MG63 (cell line): ENCODE measurements around the gene RD3L. TPM values are rescaled to one million over a fixed set of nuclear protein-coding genes. Genes with fewer than 3 reads are reported as not detected.
"Not testable (repeated sequence)": the region's sequence is repeated elsewhere in the genome, so short reads cannot be mapped to it uniquely, and the experiment has no call there.

Experiments used
- DNase-seq: peaks from one replicate; pipeline ENCODE4 v3.0.0-alpha.2; 2020
- H3K27me3 ChIP-seq: fragments of 250-450 bp; sonication (Bioruptor Pico); 2 replicates; pipeline ENCODE4 v1.5.1; 2020; ENCODE audit warnings: mild to moderate bottlenecking, moderate library complexity
- H3K36me3 ChIP-seq: fragments of 250-450 bp; sonication (Bioruptor Pico); 2 replicates; pipeline ENCODE4 v1.5.1; 2020; ENCODE audit warnings: mild to moderate bottlenecking, moderate library complexity
- H3K4me3 ChIP-seq: fragments of 250-450 bp; sonication (Bioruptor Pico); 2 replicates; pipeline ENCODE4 v1.5.1; 2020; ENCODE audit warnings: mild to moderate bottlenecking, moderate library complexity
- H3K9me3 ChIP-seq: fragments of 250-450 bp; sonication (Bioruptor Pico); 2 replicates; pipeline ENCODE4 v1.5.1; 2020; ENCODE audit warnings: mild to moderate bottlenecking, moderate library complexity
- total RNA-seq: library from RNA; depleted of rRNA; stranded (reverse); fragments of >200 nt; shearing (Covaris generic); gene quantifications from 2 replicates; pipeline ENCODE4 v1.2.3, GENCODE V29; 2014; ENCODE audit warnings: low replicate concordance

Gene RD3L
- total RNA-seq, 1 experiment from 2014 or later = not detected

GRCh38 chr14:103932791-103933490 lies 9.4 kb downstream of the RD3L start:
- H3K36me3 ChIP-seq = no peaks in the 10 kb centered on the region
- no peaks in the 10 kb centered on the region for H3K9me3 ChIP-seq
- DNase-seq = no peak
- H3K4me3 ChIP-seq = no peak overlapping the region
- H3K27me3 ChIP-seq = no peaks in the 10 kb centered on the region

GRCh38 chr14:103931422-103931821 lies 10.9 kb downstream of the RD3L start:
- H3K36me3 ChIP-seq = no peaks in the 10 kb centered on the region
- no peak for DNase-seq
- H3K4me3 ChIP-seq = no peak overlapping the region
- no peaks in the 10 kb centered on the region for H3K9me3 ChIP-seq
- H3K27me3 ChIP-seq = no peaks in the 10 kb centered on the region

- no peak for DNase-seq
- H3K27me3 ChIP-seq = no peaks in the 10 kb centered on the region
- H3K4me3 ChIP-seq = no peak overlapping the region
- H3K9me3 ChIP-seq = no peaks in the 10 kb centered on the region
- H3K36me3 ChIP-seq = no peaks in the 10 kb centered on the region
Measured at GRCh38 chr14:103930051-103930604, 12.2 kb downstream of the RD3L start.

- no peaks in the 10 kb centered on the region for H3K27me3 ChIP-seq
Measured at GRCh38 chr14:103928011-103928890, 14.1 kb downstream of the RD3L start, which contains the start of gene TDRD9. TDRD9 (plus strand) TSS chr14:103928456; CDS start chr14:103928510, 54 bp downstream.

GRCh38 chr14:103927566-103927965 lies 14.8 kb downstream of the RD3L start:
- Histone ChIP-seq H3K9me3 (no peaks in the 10 kb centered on the region), H3K27me3 (no peaks in the 10 kb centered on the region), H3K4me3 (no peak overlapping the region), H3K36me3 (no peaks in the 10 kb centered on the region)
- DNase-seq = no peak

More at GRCh38 chr14:103928011-103928890, 14.1 kb downstream of the RD3L start, which contains the start of gene TDRD9:
- Histone ChIP-seq H3K4me3 (no peak within 1 kb of the TSS), H3K36me3 (no peaks in the 10 kb centered on the region), H3K9me3 (no peaks in the 10 kb centered on the region)
- DNase-seq = no peak

- H3K4me3 ChIP-seq = no peak overlapping the region
- no peaks in the 10 kb centered on the region for H3K9me3 ChIP-seq
- DNase-seq = no peak
- H3K27me3 ChIP-seq = no peaks in the 10 kb centered on the region
- H3K36me3 ChIP-seq = no peaks in the 10 kb centered on the region
Measured at GRCh38 chr14:103925316-103925715, 17.0 kb downstream of the RD3L start.

- no peaks in the 10 kb centered on the region for H3K36me3 ChIP-seq
Measured at GRCh38 chr14:103923863-103924262, 18.5 kb downstream of the RD3L start.

GRCh38 chr14:103921855-103922200 lies 20.5 kb downstream of the RD3L start:
- DNase-seq, H3K27me3 ChIP-seq, H3K36me3 ChIP-seq, H3K9me3 ChIP-seq: not testable (repeated sequence)
- peak overlapping the region; percentile 89 for H3K4me3 ChIP-seq

More at GRCh38 chr14:103923863-103924262, 18.5 kb downstream of the RD3L start:
- Histone ChIP-seq H3K9me3 (no peaks in the 10 kb centered on the region), H3K27me3 (no peaks in the 10 kb centered on the region), H3K4me3 (no peak overlapping the region)
- no peak for DNase-seq

GRCh38 chr14:103920981-103921854 lies 21.1 kb downstream of the RD3L start:
- DNase-seq = peak; percentile 84
- Histone ChIP-seq H3K36me3 (no peaks in the 10 kb centered on the region), H3K27me3 (no peaks in the 10 kb centered on the region), H3K4me3 (peak overlapping the region; percentile 89), H3K9me3 (no peaks in the 10 kb centered on the region)

- Histone ChIP-seq H3K4me3 (no peak overlapping the region), H3K27me3 (no peaks in the 10 kb centered on the region), H3K36me3 (peaks cover 4% of the 10 kb centered on the region; the same call in 1 of the 2 replicates), H3K9me3 (no peaks in the 10 kb centered on the region)
- DNase-seq = no peak
Measured at GRCh38 chr14:103916636-103917262, 25.6 kb downstream of the RD3L start.

GRCh38 chr14:103915616-103916015 lies 26.7 kb downstream of the RD3L start:
- Histone ChIP-seq H3K27me3 (no peaks in the 10 kb centered on the region), H3K9me3 (no peaks in the 10 kb centered on the region), H3K36me3 (peaks cover 4% of the 10 kb centered on the region; the same call in 1 of the 2 replicates), H3K4me3 (no peak overlapping the region)
- DNase-seq = no peak

- DNase-seq = no peak
- Histone ChIP-seq H3K27me3 (no peaks in the 10 kb centered on the region), H3K4me3 (no peak overlapping the region), H3K36me3 (peaks cover 4% of the 10 kb centered on the region; the same call in 1 of the 2 replicates), H3K9me3 (no peaks in the 10 kb centered on the region)
Measured at GRCh38 chr14:103910984-103911383, 31.3 kb downstream of the RD3L start.

- Histone ChIP-seq H3K9me3 (no peaks in the 10 kb centered on the region), H3K4me3 (no peak overlapping the region)
- peak; percentile 57 for DNase-seq
Measured at GRCh38 chr14:103910262-103910935, 31.9 kb downstream of the RD3L start.

GRCh38 chr14:103909531-103910261 lies 32.6 kb downstream of the RD3L start:
- no peaks in the 10 kb centered on the region for H3K27me3 ChIP-seq
- no peak overlapping the region for H3K4me3 ChIP-seq
- no peak for DNase-seq
- H3K9me3 ChIP-seq = no peaks in the 10 kb centered on the region
- H3K36me3 ChIP-seq = peaks cover 4% of the 10 kb centered on the region; the same call in 1 of the 2 replicates

More at GRCh38 chr14:103910262-103910935, 31.9 kb downstream of the RD3L start:
- peaks cover 4% of the 10 kb centered on the region; the same call in 1 of the 2 replicates for H3K36me3 ChIP-seq
- H3K27me3 ChIP-seq = no peaks in the 10 kb centered on the region

GRCh38 chr14:103908580-103908979 lies 33.7 kb downstream of the RD3L start:
- no peaks in the 10 kb centered on the region for H3K9me3 ChIP-seq
- H3K4me3 ChIP-seq = no peak overlapping the region
- H3K36me3 ChIP-seq = no peaks in the 10 kb centered on the region; the same call in 1 of the 2 replicates
- no peaks in the 10 kb centered on the region for H3K27me3 ChIP-seq
- DNase-seq = no peak
